Mucosa of rectum (tissue), 2 donors: ENCODE measurements around the gene MIA3.
A peak's percentile ranks its signal among the peaks of the same experiment; 100 is the strongest.

Experiments used
- H3K27ac ChIP-seq, 2 donors: one replicate each; pipeline ENCODE4 v1.7.0; 2013; ENCODE audit warnings: inconsistent platforms in 2 of 2, low read depth in 2 of 2, low read length in 2 of 2
- H3K27me3 ChIP-seq, 2 donors: one replicate each; pipeline ENCODE4 v1.7.0; 2013; ENCODE audit warnings: low read length in 2 of 2; ENCODE audit not compliant: control insufficient read depth in 2 of 2, insufficient read depth in 2 of 2
- H3K36me3 ChIP-seq, 2 donors: one replicate each; pipeline ENCODE4 v1.7.0; 2013; ENCODE audit warnings: low read length in 2 of 2; ENCODE audit not compliant: control insufficient read depth in 2 of 2, insufficient read depth in 2 of 2
- H3K4me1 ChIP-seq, 2 donors: one replicate each; pipeline ENCODE4 v1.7.0; 2013; ENCODE audit warnings: low read length in 2 of 2, mild to moderate bottlenecking in 1 of 2; ENCODE audit not compliant: control insufficient read depth in 2 of 2, insufficient read depth in 2 of 2
- H3K4me3 ChIP-seq, 2 donors: one replicate each; pipeline ENCODE4 v1.7.0; 2013; ENCODE audit warnings: low read length in 2 of 2
- H3K9ac ChIP-seq, 2 donors: one replicate each; pipeline ENCODE4 v1.7.0; 2013; ENCODE audit warnings: low read length in 2 of 2, low read depth in 1 of 2, mild to moderate bottlenecking in 1 of 2
- H3K9me3 ChIP-seq, 2 donors: one replicate each; pipeline ENCODE4 v1.7.0; 2013; ENCODE audit warnings: low read length in 2 of 2; ENCODE audit not compliant: control insufficient read depth in 2 of 2
- donor health status: healthy.
- donor health status: Normal muscosa, but diverticular disease.

The MIA3 gene

GRCh38 chr1:222618001-222618879 lies at the start of gene MIA3:
Gene MIA3, plus strand, starts transcription at chr1:222618097. Its CDS starts 14 bp downstream, at chr1:222618111.
- peaks cover 3 to 8% of the 10 kb centered on the region in 2 donors for H3K36me3 ChIP-seq
- H3K4me3 ChIP-seq = peak within 1 kb of the TSS; percentile 83 to 89
- H3K9me3 ChIP-seq = no peaks in the 10 kb centered on the region
- peaks cover 8 to 51% of the 10 kb centered on the region in 2 donors for H3K4me1 ChIP-seq
- peak within 1 kb of the TSS; percentile 75 to 78 for H3K27ac ChIP-seq
- H3K27me3 ChIP-seq = no peaks in the 10 kb centered on the region
- peak within 1 kb of the TSS; percentile 75 to 82 for H3K9ac ChIP-seq

- Histone ChIP-seq H3K4me1 (no peaks in the 10 kb centered on the region), H3K27me3 (no peaks in the 10 kb centered on the region), H3K9ac (no peak overlapping the region), H3K36me3 (peaks cover 10 to 23% of the 10 kb centered on the region in 2 donors), H3K9me3 (no peaks in the 10 kb centered on the region), H3K4me3 (no peak overlapping the region), H3K27ac (no peak overlapping the region)
Measured at GRCh38 chr1:222570837-222571236, 47.1 kb upstream of the MIA3 start.

GRCh38 chr1:222579316-222579715 lies 38.6 kb upstream of the MIA3 start:
- H3K9ac ChIP-seq = no peak overlapping the region
- H3K27me3 ChIP-seq = no peaks in the 10 kb centered on the region
- H3K36me3 ChIP-seq = peaks cover 0 to 9% of the 10 kb centered on the region in 2 donors
- H3K27ac ChIP-seq = no peak overlapping the region
- no peaks in the 10 kb centered on the region for H3K4me1 ChIP-seq
- H3K4me3 ChIP-seq = no peak overlapping the region
- H3K9me3 ChIP-seq = no peaks in the 10 kb centered on the region

GRCh38 chr1:222582099-222582774 lies 35.7 kb upstream of the MIA3 start:
- peaks cover 3 to 7% of the 10 kb centered on the region in 2 donors for H3K36me3 ChIP-seq
- peaks cover 0 to 2% of the 10 kb centered on the region in 2 donors for H3K4me1 ChIP-seq
- H3K27ac ChIP-seq = no peak overlapping the region
- no peaks in the 10 kb centered on the region for H3K27me3 ChIP-seq
- no peak overlapping the region for H3K9ac ChIP-seq
- no peaks in the 10 kb centered on the region for H3K9me3 ChIP-seq
- H3K4me3 ChIP-seq = no peak overlapping the region

- no peak overlapping the region for H3K4me3 ChIP-seq
- H3K9me3 ChIP-seq = no peaks in the 10 kb centered on the region
- peaks cover 0 to 2% of the 10 kb centered on the region in 2 donors for H3K4me1 ChIP-seq
- H3K27me3 ChIP-seq = no peaks in the 10 kb centered on the region
- H3K9ac ChIP-seq = no peak overlapping the region
- H3K36me3 ChIP-seq = peaks cover 3 to 7% of the 10 kb centered on the region in 2 donors
- H3K27ac ChIP-seq = no peak overlapping the region
Measured at GRCh38 chr1:222583079-222583478, 34.8 kb upstream of the MIA3 start.

- Histone ChIP-seq H3K4me1 (peaks cover 12 to 13% of the 10 kb centered on the region in 2 donors), H3K9ac (no peak overlapping the region), H3K4me3 (no peak overlapping the region), H3K27me3 (no peaks in the 10 kb centered on the region), H3K36me3 (peaks cover 3 to 7% of the 10 kb centered on the region in 2 donors), H3K27ac (no peak overlapping the region), H3K9me3 (no peaks in the 10 kb centered on the region)
Measured at GRCh38 chr1:222586842-222587241, 31.1 kb upstream of the MIA3 start.

- Histone ChIP-seq H3K4me1 (peaks cover 12 to 13% of the 10 kb centered on the region in 2 donors), H3K9me3 (no peaks in the 10 kb centered on the region), H3K9ac (no peak overlapping the region), H3K27ac (no peak overlapping the region), H3K4me3 (no peak overlapping the region), H3K36me3 (peaks cover 3 to 7% of the 10 kb centered on the region in 2 donors), H3K27me3 (no peaks in the 10 kb centered on the region)
Measured at GRCh38 chr1:222588135-222588534, 29.8 kb upstream of the MIA3 start.

GRCh38 chr1:222589462-222590302 lies 28.2 kb upstream of the MIA3 start, which contains the start of gene TAF1A:
Gene TAF1A, minus strand, starts transcription at chr1:222589933.
- no peaks in the 10 kb centered on the region for H3K9me3 ChIP-seq
- peak within 1 kb of the TSS; percentile 78 to 87 for H3K27ac ChIP-seq
- H3K27me3 ChIP-seq = no peaks in the 10 kb centered on the region
- H3K9ac ChIP-seq = peak within 1 kb of the TSS; percentile 77 to 82
- peak within 1 kb of the TSS; percentile 94 to 97 for H3K4me3 ChIP-seq
- H3K36me3 ChIP-seq = peaks cover 3 to 7% of the 10 kb centered on the region in 2 donors
- peaks cover 12 to 13% of the 10 kb centered on the region in 2 donors for H3K4me1 ChIP-seq

GRCh38 chr1:222592171-222592570 lies 25.7 kb upstream of the MIA3 start:
- no peak overlapping the region for H3K27ac ChIP-seq
- no peaks in the 10 kb centered on the region for H3K36me3 ChIP-seq
- H3K9me3 ChIP-seq = no peaks in the 10 kb centered on the region
- no peak overlapping the region for H3K4me3 ChIP-seq
- peaks cover 10 to 12% of the 10 kb centered on the region in 2 donors for H3K4me1 ChIP-seq
- H3K27me3 ChIP-seq = no peaks in the 10 kb centered on the region
- no peak overlapping the region for H3K9ac ChIP-seq
